ENCODE measurements around the gene SMYD3. TPM values are rescaled to one million over a fixed set of nuclear protein-coding genes. Genes with fewer than 3 reads are reported as not detected.

SMYD3 gene
- polyA plus RNA-seq, 3 donors from 2014 or later, result 48.4 to 57.5 (median 50.8) TPM

DNA sequence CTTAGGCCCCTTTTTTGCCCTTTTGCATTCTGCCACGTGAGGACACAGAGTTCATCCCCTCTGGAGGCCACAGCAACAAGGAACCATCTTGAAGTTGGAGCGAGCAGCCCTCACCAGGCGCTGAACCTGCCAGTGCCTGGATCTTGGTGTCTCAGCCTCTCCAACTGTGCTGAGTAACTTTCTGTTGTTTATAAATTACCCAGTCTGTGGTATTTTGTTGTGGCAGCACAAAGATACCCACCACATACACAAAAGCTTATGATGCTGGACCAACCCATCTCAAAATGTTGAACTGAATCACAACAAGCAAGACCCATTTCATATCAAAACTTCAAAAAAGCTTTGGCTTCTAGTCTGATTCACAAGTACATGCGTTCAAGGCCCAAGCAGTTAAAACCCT is 702.4 kb downstream of the SMYD3 start:
- Mint-ChIP-seq H3K4me1 (peaks cover 25 to 36% of the 10 kb centered on the region in 2 donors), H3K27ac (peak overlapping the region in 2 of 6 donors; percentile 9 to 24), H3K27me3 (ENCODE audit: low read depth in 3 of 3) (peaks cover 3 to 9% (median 4%) of the 10 kb centered on the region in 3 donors), H3K9me3 (no peaks in the 10 kb centered on the region), H3K4me3 (peak overlapping the region in 1 of 5 donors; percentile 10), H3K36me3 (peaks cover 0 to 10% (median 7%) of the 10 kb centered on the region in 3 donors)
- DNase-seq, result no peak

GRCh38 chr1:245803666-245804037 is 703.4 kb downstream of the SMYD3 start:
- Mint-ChIP-seq H3K27ac (peak overlapping the region in 1 of 6 donors; percentile 71), H3K36me3 (peaks cover 0 to 10% (median 7%) of the 10 kb centered on the region in 3 donors), H3K27me3 (ENCODE audit: low read depth in 3 of 3) (peaks cover 3 to 9% (median 4%) of the 10 kb centered on the region in 3 donors), H3K9me3 (no peaks in the 10 kb centered on the region), H3K4me3 (no peak overlapping the region), H3K4me1 (peaks cover 18 to 28% of the 10 kb centered on the region in 2 donors)
- no peak for DNase-seq

DNA sequence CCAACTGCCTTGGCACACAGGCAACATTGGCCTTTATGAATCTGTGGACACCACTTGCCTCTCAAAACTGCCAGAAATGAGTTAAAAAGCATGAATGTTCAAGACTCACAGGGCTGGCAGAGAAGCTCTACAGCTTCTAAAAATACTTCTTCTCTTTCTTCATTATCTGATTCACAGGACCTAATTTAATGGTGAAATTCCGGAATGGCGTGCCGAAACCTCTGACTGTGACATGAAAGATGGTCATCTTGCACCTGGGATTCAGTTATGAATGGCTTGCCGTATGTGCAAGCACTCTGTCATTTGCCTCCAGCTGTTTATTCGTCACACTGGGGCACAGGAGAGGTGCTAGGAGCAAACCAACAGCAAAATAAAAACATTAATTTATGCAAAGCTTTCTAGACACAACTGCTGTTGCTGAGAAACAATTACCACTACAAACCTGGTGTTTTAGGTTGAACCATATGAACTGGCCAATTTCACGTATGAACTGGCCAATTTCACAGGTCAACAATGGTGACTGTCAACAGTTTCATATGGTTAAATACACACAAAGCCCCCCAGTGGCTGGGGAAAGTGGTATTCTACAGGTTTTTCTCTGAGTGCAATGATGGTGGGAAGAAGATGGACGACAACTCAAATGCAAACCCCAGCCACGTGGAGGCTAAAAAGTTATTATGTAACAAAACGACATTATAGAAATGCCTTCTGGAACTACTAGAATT is 704.0 kb downstream of the SMYD3 start:
- peaks cover 13 to 22% of the 10 kb centered on the region in 2 donors for H3K4me1 Mint-ChIP-seq
- no peaks in the 10 kb centered on the region for H3K9me3 Mint-ChIP-seq
- no peak overlapping the region for H3K4me3 Mint-ChIP-seq
- H3K27ac Mint-ChIP-seq, result peak overlapping the region in 1 of 6 donors; percentile 71
- H3K27me3 Mint-ChIP-seq (ENCODE audit: low read depth in 3 of 3), result peaks cover 2 to 10% (median 4%) of the 10 kb centered on the region in 3 donors
- no peak for DNase-seq
- peaks cover 0 to 7% (median 7%) of the 10 kb centered on the region in 3 donors for H3K36me3 Mint-ChIP-seq

GRCh38 chr1:245800901-245801605 is 706.0 kb downstream of the SMYD3 start:
- H3K9me3 Mint-ChIP-seq, result no peaks in the 10 kb centered on the region
- peaks cover 0 to 2% (median 0%) of the 10 kb centered on the region in 3 donors for H3K27me3 Mint-ChIP-seq (ENCODE audit: low read depth in 3 of 3)
- H3K27ac Mint-ChIP-seq, result no peak overlapping the region
- H3K4me3 Mint-ChIP-seq, result no peak overlapping the region
- H3K36me3 Mint-ChIP-seq, result peaks cover 0 to 7% (median 7%) of the 10 kb centered on the region in 3 donors
- no peak for DNase-seq
- peaks cover 0 to 6% of the 10 kb centered on the region in 2 donors for H3K4me1 Mint-ChIP-seq

GRCh38 chr1:245798349-245798711 is 708.7 kb downstream of the SMYD3 start:
- peaks cover 0 to 3% (median 0%) of the 10 kb centered on the region in 3 donors for H3K27me3 Mint-ChIP-seq (ENCODE audit: low read depth in 3 of 3)
- DNase-seq, result no peak
- no peak overlapping the region for H3K27ac Mint-ChIP-seq
- peaks cover 6 to 13% (median 7%) of the 10 kb centered on the region in 3 donors for H3K36me3 Mint-ChIP-seq
- no peak overlapping the region for H3K4me3 Mint-ChIP-seq
- H3K4me1 Mint-ChIP-seq, result no peaks in the 10 kb centered on the region
- H3K9me3 Mint-ChIP-seq, result no peaks in the 10 kb centered on the region

- H3K4me1 Mint-ChIP-seq, result no peaks in the 10 kb centered on the region
- H3K4me3 Mint-ChIP-seq, result no peak overlapping the region
- H3K27ac Mint-ChIP-seq, result no peak overlapping the region
- DNase-seq, result no peak
- peaks cover 0 to 3% (median 0%) of the 10 kb centered on the region in 3 donors for H3K27me3 Mint-ChIP-seq (ENCODE audit: low read depth in 3 of 3)
- peaks cover 6 to 13% (median 7%) of the 10 kb centered on the region in 3 donors for H3K36me3 Mint-ChIP-seq
- no peaks in the 10 kb centered on the region for H3K9me3 Mint-ChIP-seq
Observed at GRCh38 chr1:245797592-245798348, 709.3 kb downstream of the SMYD3 start.

DNA sequence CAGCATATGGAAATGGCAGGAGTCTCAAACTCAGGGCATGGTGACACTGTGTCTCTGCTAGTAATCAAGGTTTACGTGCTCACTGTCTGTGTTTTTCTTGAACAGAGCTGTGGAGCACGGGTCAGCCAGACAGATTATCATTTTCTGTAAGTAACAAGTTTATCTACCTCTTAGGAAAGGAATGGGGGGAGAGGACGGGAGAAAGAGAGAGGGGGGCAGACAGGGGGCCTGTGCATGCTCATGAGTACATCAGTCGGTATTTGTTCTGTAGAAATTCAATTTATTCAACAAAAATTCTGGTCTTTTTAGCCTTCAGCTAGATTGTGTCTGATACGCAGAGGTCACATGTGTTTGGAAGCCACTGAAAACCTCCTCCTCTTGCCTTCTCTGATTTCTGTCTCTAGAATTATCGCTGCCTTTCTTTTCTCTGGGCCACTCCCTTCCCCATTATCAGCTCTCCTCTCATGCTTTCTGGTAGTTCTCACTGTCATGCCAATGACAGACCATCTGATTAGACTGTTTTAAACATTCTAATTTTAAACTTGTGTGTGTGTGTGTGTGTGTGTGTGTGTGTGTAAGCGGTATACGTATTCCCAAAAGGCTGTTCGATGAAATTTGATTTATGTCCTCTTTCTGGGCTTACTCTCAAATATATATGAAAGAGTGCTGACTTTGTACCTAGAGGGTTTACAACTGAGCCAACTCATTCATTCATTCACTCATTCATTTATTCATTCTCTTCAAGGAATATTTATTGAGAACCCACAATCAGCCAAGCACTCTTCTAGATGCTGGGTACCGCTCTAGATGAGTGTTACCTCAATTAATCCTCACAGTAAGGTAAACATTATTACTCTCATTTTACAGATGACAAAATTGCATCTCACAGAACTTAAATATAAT is 715.4 kb downstream of the SMYD3 start:
- Mint-ChIP-seq H3K27me3 (ENCODE audit: low read depth in 3 of 3) (peaks cover 0 to 1% (median 0%) of the 10 kb centered on the region in 3 donors), H3K36me3 (peaks cover 0 to 7% (median 6%) of the 10 kb centered on the region in 3 donors), H3K4me1 (peaks cover 7 to 9% of the 10 kb centered on the region in 2 donors), H3K4me3 (no peak overlapping the region), H3K9me3 (no peaks in the 10 kb centered on the region), H3K27ac (no peak overlapping the region)
- DNase-seq, result no peak

GRCh38 chr1:245790441-245790840 is 716.6 kb downstream of the SMYD3 start:
- no peak for DNase-seq
- Mint-ChIP-seq H3K27ac (no peak overlapping the region), H3K27me3 (ENCODE audit: low read depth in 3 of 3) (peaks cover 0 to 1% (median 0%) of the 10 kb centered on the region in 3 donors), H3K36me3 (peaks cover 0 to 7% (median 2%) of the 10 kb centered on the region in 3 donors), H3K4me1 (peaks cover 13 to 14% of the 10 kb centered on the region in 2 donors), H3K4me3 (no peak overlapping the region), H3K9me3 (no peaks in the 10 kb centered on the region)

DNA sequence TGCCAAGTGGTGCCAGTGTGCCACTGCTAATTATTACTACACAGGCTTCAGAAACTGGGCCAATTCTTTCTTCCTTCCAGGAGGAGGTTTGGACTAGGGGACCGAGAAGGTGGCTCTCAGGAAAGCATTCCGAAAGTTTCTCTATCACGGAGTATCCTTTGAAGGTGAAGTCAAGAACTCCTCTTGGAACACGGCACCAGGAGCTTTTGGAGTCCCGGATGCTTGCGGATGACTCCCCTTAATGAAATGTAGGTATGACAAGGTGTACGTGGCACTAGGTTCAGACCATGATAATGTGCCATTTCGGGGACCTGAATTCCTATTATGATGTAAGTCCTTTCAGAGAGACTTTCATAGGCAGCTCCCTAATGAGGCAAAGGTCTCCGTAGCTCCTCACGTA is 718.2 kb downstream of the SMYD3 start:
- no peak for DNase-seq
- H3K27me3 Mint-ChIP-seq (ENCODE audit: low read depth in 3 of 3), result peaks cover 0 to 3% (median 0%) of the 10 kb centered on the region in 3 donors
- no peaks in the 10 kb centered on the region for H3K9me3 Mint-ChIP-seq
- H3K36me3 Mint-ChIP-seq, result peaks cover 0 to 4% (median 0%) of the 10 kb centered on the region in 3 donors
- H3K27ac Mint-ChIP-seq, result no peak overlapping the region
- no peak overlapping the region for H3K4me3 Mint-ChIP-seq
- peaks cover 14 to 17% of the 10 kb centered on the region in 2 donors for H3K4me1 Mint-ChIP-seq

GRCh38 chr1:245788269-245788668 is 718.8 kb downstream of the SMYD3 start:
- Mint-ChIP-seq H3K27ac (no peak overlapping the region), H3K4me3 (no peak overlapping the region), H3K4me1 (peaks cover 14 to 17% of the 10 kb centered on the region in 2 donors), H3K9me3 (no peaks in the 10 kb centered on the region), H3K36me3 (peaks cover 0 to 4% (median 0%) of the 10 kb centered on the region in 3 donors), H3K27me3 (ENCODE audit: low read depth in 3 of 3) (peaks cover 0 to 3% (median 0%) of the 10 kb centered on the region in 3 donors)
- no peak for DNase-seq

DNA sequence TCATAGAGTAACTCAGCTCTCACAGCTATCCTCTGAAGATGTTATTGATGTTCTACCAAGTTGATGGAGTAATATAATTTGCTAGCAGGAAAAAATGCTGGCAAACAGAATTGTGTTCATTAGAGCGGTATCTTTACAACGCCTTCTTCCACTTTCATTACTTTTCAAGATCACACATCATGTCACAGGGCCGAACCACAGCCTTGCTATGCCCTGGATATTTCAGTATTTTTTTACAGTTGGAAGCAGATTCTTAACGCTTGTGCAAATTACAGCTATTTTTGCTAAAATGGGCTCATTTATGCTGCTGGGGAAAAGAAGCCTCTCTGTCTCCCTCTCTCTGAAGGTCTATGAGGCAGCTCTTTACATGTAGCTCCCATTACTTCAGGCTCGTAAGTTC is 720.1 kb downstream of the SMYD3 start:
- no peaks in the 10 kb centered on the region for H3K9me3 Mint-ChIP-seq
- peaks cover 0 to 7% (median 0%) of the 10 kb centered on the region in 3 donors for H3K36me3 Mint-ChIP-seq
- peak overlapping the region in 2 of 6 donors; percentile 5 to 38 for H3K27ac Mint-ChIP-seq
- DNase-seq, result no peak
- peaks cover 0 to 3% (median 0%) of the 10 kb centered on the region in 3 donors for H3K27me3 Mint-ChIP-seq (ENCODE audit: low read depth in 3 of 3)
- peaks cover 14 to 17% of the 10 kb centered on the region in 2 donors for H3K4me1 Mint-ChIP-seq
- H3K4me3 Mint-ChIP-seq, result peak overlapping the region; percentile 2 to 64 (median 39)

GRCh38 chr1:245779797-245780755 is 727.0 kb downstream of the SMYD3 start:
- no peak for DNase-seq
- H3K4me3 Mint-ChIP-seq, result no peak overlapping the region
- peaks cover 0 to 3% (median 0%) of the 10 kb centered on the region in 3 donors for H3K27me3 Mint-ChIP-seq (ENCODE audit: low read depth in 3 of 3)
- peaks cover 30 to 36% of the 10 kb centered on the region in 2 donors for H3K4me1 Mint-ChIP-seq
- peaks cover 0 to 7% (median 6%) of the 10 kb centered on the region in 3 donors for H3K36me3 Mint-ChIP-seq
- H3K9me3 Mint-ChIP-seq, result peaks cover 0 to 5% (median 0%) of the 10 kb centered on the region in 6 donors
- peak overlapping the region in 2 of 6 donors; percentile 33 to 45 for H3K27ac Mint-ChIP-seq
